Measurements from ENCODE around the gene SLC13A3.

DNA sequence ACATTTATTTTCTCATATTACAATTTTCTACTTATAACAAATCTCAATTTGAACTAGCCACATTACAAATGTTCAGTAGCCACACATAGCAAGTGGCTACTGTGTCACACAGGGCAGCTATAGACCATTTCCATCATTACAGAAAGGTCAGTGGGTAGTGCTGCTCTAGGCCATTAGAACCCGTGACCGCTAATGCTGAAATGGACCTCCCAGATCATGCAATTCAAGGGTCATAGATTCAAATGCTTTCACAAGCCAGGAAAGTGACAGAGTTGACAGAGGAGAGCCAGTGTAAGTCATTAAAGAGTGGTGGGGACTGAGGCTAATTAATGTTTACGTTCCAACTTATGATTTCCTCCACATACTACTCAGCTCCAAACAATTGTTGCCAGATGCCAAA, 97.3 kb downstream of the SLC13A3 start:
- TF ChIP-seq, protein P1, sequence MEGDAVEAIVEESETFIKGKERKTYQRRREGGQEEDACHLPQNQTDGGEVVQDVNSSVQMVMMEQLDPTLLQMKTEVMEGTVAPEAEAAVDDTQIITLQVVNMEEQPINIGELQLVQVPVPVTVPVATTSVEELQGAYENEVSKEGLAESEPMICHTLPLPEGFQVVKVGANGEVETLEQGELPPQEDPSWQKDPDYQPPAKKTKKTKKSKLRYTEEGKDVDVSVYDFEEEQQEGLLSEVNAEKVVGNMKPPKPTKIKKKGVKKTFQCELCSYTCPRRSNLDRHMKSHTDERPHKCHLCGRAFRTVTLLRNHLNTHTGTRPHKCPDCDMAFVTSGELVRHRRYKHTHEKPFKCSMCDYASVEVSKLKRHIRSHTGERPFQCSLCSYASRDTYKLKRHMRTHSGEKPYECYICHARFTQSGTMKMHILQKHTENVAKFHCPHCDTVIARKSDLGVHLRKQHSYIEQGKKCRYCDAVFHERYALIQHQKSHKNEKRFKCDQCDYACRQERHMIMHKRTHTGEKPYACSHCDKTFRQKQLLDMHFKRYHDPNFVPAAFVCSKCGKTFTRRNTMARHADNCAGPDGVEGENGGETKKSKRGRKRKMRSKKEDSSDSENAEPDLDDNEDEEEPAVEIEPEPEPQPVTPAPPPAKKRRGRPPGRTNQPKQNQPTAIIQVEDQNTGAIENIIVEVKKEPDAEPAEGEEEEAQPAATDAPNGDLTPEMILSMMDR (conservative IDR thresholded peaks at IDR 0.05; ENCODE audit: low read depth, low read length), result no peak
- TF ChIP-seq EZH2 (IDR thresholded peaks at IDR 0.05; ENCODE audit: borderline replicate concordance, low read depth, low read length, poor library complexity, severe bottlenecking), result no peak
